PC-3 (cell line): ENCODE results near the gene PLPP6.

Experiments used
- CTCF ChIP-seq: fragments of 300-600 bp; sonication (generic); conservative IDR thresholded peaks from 2 replicates; pipeline ENCODE4 v1.5.1; 2017; ENCODE audit warnings: antibody characterized with exemption, low read depth, mild to moderate bottlenecking, low read length
- EZH2 ChIP-seq: fragments of 300-600 bp; sonication (generic); IDR thresholded peaks from one replicate; pipeline ENCODE4 v1.6.1; 2017; ENCODE audit warnings: antibody characterized with exemption, mild to moderate bottlenecking, low read length; ENCODE audit not compliant: unreplicated experiment
- EZH2phosphoT487 ChIP-seq: fragments of 300-600 bp; sonication (generic); IDR thresholded peaks from 2 replicates; pipeline ENCODE4 v1.6.1; 2018; ENCODE audit warnings: mild to moderate bottlenecking, antibody characterized with exemption, low read length, borderline replicate concordance

DNA sequence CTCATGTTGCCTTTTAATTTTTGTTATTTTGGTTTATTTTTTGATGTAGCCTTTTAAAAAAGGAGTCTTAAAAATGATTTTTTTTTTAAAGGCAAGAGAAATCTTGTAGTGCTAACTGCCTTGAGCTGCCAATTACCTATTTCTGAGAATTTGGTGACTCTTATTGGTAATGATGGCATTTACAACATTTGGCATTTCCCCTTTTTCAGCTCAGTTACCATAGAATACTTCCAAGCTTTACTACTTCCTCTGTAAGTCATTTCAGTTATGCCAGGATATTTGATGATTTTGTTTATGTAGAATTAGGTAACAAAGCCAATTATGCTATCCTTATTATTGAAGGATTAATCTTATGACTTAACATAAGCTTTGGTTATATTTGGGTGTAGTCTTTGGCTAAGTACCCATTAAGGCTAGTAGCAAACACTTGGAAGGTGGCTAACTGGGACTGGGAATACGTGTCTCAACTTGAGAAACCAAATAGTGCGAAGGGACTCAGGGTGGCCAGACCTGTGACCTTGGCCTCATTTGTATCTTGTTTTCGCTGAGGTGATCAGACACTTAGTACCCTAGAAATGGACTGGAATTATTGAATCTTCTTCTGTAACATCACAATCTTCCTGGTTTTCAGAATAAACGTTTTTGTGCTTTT is 45.0 kb downstream of the PLPP6 start:
- no peak for TF ChIP-seq EZH2
- no peak for TF ChIP-seq CTCF
- no peak for TF ChIP-seq EZH2phosphoT487
